IPS-11a (cell line): ENCODE data around the gene IGHMBP2.

Experiments used
- H3K4me3 ChIP-seq: one replicate; pipeline ENCODE4 v1.5.1; 2013; ENCODE audit warnings: low read depth, low read length, control low read depth

The IGHMBP2 gene

DNA sequence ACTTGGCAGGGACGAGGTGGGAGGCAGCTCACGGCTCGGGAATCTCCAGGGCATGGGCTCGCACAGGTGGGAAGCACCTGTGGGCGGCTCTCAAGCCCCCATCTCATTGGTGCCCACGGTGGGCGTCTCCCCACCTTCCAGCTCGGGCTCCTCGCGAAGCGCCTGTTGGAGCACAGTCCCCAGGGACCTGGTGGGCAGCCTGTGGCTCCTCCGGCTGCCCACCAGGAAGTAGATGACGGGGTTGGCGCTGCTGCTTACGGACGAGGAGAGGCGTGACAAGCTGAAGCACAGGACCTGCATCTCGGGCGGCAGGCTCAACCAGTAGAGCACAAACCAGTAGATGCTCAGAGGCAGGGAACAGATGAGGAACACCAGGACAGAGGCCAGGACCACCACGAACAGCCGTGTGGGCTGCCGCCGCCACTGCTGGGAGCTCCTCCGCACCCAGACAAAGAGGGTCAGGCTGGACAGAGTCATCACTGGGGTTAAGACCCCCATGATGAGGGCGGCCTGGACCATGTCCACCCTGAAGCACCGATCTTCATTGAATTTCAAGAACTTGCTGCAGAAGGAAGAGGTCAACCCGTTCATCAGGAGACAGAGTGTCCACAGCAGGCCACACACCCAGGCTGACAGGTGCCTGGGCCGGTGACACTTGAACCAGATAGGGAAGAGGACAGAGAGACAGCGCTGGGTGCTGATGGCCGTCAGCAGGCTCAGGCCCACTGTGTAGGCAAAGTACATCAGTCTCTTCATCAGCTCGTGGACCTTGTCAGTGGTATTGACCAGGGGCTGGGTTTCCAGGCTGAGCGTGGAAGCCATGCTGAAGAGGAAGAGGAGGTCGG lies 76.5 kb downstream of the IGHMBP2 start:
- no peak overlapping the region for H3K4me3 ChIP-seq

DNA sequence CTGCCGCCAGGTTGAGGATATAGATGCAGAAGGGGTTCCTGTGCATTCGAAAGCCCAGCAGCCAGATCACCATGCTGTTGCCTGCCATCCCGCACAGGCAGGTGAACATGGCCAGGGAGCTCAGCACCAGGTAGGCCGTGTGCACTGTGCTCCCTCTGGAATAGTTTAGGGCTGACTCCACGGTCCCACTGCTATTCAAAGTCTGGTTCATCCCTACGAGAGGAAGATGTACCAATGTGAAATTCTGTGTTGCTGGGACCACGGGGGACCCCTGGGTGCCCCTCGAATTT lies 77.0 kb downstream of the IGHMBP2 start, which contains the start of gene MRGPRD:
TSS of gene MRGPRD (minus strand) at position 211 of the 290 bp plus-strand sequence. CDS start at position 211, 0 bp downstream.
- no peak within 1 kb of the TSS for H3K4me3 ChIP-seq

DNA sequence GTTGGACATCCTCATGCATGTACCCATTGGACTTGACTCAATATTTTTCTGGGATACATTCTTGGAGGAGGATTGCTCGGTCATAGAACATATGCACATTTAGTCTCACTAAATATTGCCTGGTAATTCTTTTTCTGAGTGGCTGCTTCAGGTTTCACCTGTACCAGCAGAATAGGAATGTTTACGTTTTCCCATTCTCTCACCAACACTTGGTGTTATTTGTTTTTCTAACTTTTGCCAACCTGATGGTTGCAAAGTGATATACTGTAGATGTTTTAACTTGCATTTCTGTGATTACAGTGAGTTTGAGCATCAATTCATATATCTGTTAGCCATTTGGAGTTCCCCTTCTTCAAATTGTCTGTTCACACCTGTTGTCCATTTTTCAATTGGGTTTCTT lies 78.4 kb downstream of the IGHMBP2 start:
- H3K4me3 ChIP-seq, result no peak overlapping the region

DNA sequence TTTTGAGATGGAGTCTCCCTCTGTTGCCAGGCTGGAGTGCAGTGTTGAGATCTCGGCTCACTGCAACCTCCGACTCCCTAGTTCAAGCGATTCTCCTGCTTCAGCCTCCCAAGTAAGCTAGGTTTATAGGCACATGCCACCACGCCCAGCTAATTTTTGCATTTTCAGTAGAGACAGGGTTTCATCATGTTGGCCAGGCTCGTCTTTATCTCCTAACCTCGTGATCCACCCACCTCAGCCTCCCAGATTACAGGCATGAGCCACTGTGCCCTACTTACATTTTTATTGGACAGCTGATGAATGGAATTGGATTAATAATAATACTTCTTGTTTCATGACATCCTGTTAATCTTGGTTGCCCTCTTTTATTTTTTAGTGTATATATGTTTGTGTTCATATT lies 80.1 kb downstream of the IGHMBP2 start:
- H3K4me3 ChIP-seq, result no peak overlapping the region

DNA sequence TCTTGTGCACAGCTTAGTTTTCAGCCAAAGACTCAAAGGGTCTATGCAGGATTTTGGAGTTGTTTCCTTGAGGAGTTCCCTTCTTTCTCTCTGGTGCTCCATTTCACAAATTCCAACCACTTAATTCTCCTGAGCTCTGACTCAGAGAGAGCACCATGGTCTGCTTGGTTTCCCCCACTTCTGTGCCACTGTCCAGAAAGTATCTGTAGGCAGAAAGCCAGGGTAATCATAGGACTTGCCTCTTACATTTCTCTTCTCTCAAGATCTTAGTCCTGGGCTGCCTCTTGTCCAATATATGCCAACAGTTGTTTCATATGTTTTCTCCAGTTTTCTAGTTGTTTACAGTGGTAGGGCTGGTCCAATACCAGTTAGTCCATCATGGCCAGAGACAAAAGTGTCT lies 83.5 kb downstream of the IGHMBP2 start:
- H3K4me3 ChIP-seq, result no peak overlapping the region

DNA sequence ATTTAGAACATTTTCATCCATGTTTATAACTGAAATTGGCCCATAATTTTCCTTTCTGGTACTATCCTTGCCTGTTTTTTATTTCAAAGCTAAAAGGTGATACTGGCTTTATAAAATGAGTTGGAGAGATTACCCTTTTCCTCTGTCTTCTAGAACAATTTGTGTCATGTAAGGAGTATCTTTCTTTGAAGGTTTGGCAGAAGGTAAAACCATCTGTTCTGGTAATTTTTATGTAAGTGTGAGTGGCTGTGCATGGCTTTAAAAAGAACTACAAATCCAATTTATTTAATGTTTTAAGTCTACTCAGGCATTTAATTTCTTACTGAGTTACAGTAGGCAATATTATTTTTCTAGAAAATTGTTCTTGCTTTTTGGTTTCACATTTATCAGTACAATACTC lies 84.8 kb downstream of the IGHMBP2 start:
- H3K4me3 ChIP-seq, result no peak overlapping the region
